Chondrocyte (in vitro differentiated cells): Measurements from ENCODE around the gene SLC35F3. TPM values are rescaled to one million over a fixed set of nuclear protein-coding genes. Genes with fewer than 3 reads are reported as not detected.
"Not testable (repeated sequence)": the region's sequence is repeated elsewhere in the genome, so short reads cannot be mapped to it uniquely, and the experiment has no call there.

Source experiments
- DNase-seq: peaks from one replicate; pipeline ENCODE4 v3.0.0; 2021; ENCODE audit warnings: mixed read lengths, low spot score
- H3K27ac Mint-ChIP-seq: one replicate; pipeline ENCODE4 v1.8.0; 2021; ENCODE audit warnings: mild to moderate bottlenecking, moderate library complexity, mixed read lengths; ENCODE audit not compliant: unreplicated experiment
- H3K27me3 Mint-ChIP-seq: 2 replicates; pipeline ENCODE4 v1.8.0; 2021; ENCODE audit warnings: low read depth, mixed read lengths
- H3K36me3 Mint-ChIP-seq: 2 replicates; pipeline ENCODE4 v1.8.0; 2021; ENCODE audit warnings: low read depth, mixed read lengths
- H3K4me1 Mint-ChIP-seq: 2 replicates; pipeline ENCODE4 v1.8.0; 2021; ENCODE audit warnings: low read depth, mild to moderate bottlenecking, mixed read lengths
- H3K4me3 Mint-ChIP-seq: one replicate; pipeline ENCODE4 v1.8.0; 2021; ENCODE audit warnings: mild to moderate bottlenecking, moderate library complexity, mixed read lengths; ENCODE audit not compliant: unreplicated experiment
- H3K9me3 Mint-ChIP-seq: 2 replicates; pipeline ENCODE4 v1.8.0; 2021; ENCODE audit warnings: low read depth, mixed read lengths
- CTCF ChIP-seq: fragments of 200-600 bp; sonication (generic); IDR thresholded peaks from 2 replicates; pipeline ENCODE4 v1.5.0; 2021; ENCODE audit warnings: antibody characterized with exemption, mild to moderate bottlenecking, moderate library complexity
- total RNA-seq: library from RNA; stranded (reverse); gene quantifications from 3 replicates; pipeline ENCODE4 v1.2.1, GENCODE V29; 2021

Gene SLC35F3
- total RNA-seq, 1 donor from 2014 or later = not detected

DNA sequence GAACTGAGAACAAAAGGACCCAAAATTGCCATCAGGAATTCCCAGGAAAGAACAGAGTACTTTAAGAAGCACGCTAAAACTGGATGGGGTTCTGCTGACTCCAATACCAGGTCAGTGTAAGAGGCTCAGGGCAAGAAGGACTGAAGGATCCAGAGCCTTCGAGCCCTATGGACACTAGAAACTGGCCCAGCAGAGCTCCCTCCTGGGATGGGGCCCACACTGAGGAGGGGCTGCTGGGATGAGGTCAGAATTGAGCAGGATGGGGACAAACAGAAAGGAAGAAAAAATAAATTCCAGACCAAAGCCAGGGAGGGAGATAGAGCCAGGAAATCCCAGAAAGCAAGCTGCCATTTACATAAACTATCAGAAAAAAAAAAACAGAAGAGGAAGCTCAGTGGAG lies 246.4 kb downstream of the SLC35F3 start:
- H3K9me3 Mint-ChIP-seq = peaks cover 8% of the 10 kb centered on the region
- TF ChIP-seq CTCF = no peak

GRCh38 chr1:234152344-234152743 lies 247.9 kb downstream of the SLC35F3 start:
- not testable (repeated sequence) for DNase-seq, H3K4me1 Mint-ChIP-seq, H3K36me3 Mint-ChIP-seq, H3K27ac Mint-ChIP-seq, H3K4me3 Mint-ChIP-seq, H3K9me3 Mint-ChIP-seq
- H3K27me3 Mint-ChIP-seq = peaks cover 10% of the 10 kb centered on the region

More for the DNA sequence above, 246.4 kb downstream of the SLC35F3 start:
- Mint-ChIP-seq H3K4me3 (no peak overlapping the region), H3K4me1 (no peaks in the 10 kb centered on the region), H3K27ac (no peak overlapping the region), H3K36me3 (no peaks in the 10 kb centered on the region), H3K27me3 (peaks cover 8% of the 10 kb centered on the region)
- DNase-seq = no peak

DNA sequence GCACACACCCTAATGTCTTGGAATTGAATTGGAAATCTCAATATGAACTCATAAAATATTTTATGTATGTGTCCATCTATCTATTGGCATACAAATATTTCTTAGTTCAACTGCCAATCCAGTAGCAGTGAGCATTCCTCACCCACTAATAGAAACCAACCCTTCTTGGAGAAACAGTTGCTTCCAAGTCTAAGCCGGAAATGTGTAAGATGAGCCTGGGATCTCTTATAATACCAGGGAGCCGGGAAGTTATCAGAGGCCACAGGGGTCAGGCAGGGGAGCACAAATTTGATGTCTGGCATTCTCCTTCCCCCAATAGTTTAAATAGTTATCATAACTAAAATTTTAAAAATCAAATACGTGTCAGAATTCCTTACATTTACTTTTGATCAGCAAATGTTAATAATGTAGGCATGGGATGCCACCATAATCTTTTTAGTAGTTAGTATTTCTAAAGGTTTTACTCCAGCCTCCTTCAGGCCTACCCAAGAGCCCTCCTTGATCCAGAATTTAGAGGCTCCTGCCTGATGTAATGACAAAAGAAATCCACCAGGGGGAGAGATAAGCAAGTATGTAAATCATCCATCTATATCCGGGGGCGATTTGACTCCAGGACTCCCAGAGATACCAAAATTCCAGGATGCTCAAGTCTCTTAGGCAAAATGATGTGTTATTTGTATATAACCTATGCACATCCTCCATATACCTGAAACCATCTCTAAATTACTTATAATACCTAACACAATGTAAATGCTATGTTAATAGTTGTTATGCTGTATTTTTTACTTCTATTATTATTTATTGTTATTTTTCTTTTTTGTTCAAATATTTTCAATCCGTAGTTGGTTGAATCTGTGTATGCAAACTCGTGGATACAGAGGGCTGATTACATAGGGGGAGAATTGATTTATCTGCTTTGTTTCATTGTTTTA lies 250.1 kb downstream of the SLC35F3 start:
- DNase-seq = no peak

DNA sequence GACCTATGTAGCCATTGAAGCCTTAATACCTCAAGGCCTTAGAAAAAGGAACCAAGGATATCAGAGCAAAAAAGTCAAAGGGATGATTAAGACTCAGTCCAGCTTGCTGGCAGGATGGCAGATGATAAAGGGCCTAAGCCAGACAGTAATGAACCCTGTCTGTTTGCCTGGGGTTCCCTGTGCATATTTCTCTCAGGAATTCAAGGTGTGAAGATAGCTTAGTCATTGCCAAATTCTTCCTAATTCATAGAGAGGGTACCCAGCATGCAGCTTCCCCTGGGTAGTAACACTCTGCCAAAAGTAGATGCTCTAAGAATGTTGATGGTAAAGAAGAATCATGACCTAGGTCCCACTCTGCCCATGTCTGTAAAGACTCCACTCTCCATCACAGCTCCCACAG lies 258.2 kb downstream of the SLC35F3 start:
- Mint-ChIP-seq H3K9me3 (no peaks in the 10 kb centered on the region), H3K36me3 (no peaks in the 10 kb centered on the region), H3K4me1 (no peaks in the 10 kb centered on the region), H3K27me3 (peaks cover 18% of the 10 kb centered on the region), H3K4me3 (no peak overlapping the region), H3K27ac (no peak overlapping the region)
- no peak for DNase-seq
- TF ChIP-seq CTCF = no peak

More for the DNA sequence above, 250.1 kb downstream of the SLC35F3 start:
- H3K4me3 Mint-ChIP-seq = no peak overlapping the region
- H3K27me3 Mint-ChIP-seq = peaks cover 13% of the 10 kb centered on the region
- no peaks in the 10 kb centered on the region for H3K4me1 Mint-ChIP-seq
- no peak overlapping the region for H3K27ac Mint-ChIP-seq
- H3K36me3 Mint-ChIP-seq = no peaks in the 10 kb centered on the region
- peak; percentile 88 for TF ChIP-seq CTCF
- no peaks in the 10 kb centered on the region for H3K9me3 Mint-ChIP-seq

DNA sequence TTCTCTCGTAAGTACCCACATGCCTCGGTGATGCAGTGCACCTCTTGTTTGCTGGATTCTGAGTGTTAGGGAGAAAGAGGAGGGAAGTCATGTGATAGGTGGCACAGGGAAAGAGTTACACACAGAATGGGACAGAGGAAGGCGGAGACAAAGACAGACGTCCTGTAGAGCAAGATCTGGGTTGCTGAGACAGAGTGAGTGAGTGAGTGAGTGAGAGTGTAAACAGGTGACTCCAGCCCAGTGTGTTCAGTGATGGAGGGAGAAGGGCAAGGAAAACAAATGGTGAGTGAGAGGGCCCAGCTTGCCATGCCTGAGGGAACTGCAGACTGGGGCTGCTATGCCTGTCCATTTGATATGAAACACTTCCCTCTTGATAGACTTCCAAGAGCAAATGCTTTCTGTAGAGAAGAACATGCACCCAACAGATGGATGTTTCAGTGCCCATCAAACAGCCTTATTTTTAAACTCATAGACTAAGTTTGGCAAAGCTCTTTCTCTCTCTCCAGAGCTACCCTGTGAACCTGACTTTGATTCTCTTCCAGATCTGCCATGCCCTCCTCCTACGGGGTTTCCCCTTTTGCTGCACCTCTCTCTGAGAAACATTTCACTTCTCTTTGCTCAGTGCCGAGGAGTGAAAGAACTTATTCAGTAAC lies 258.9 kb downstream of the SLC35F3 start:
- Mint-ChIP-seq H3K9me3 (no peaks in the 10 kb centered on the region), H3K27ac (no peak overlapping the region), H3K36me3 (no peaks in the 10 kb centered on the region), H3K4me3 (no peak overlapping the region), H3K4me1 (no peaks in the 10 kb centered on the region), H3K27me3 (peaks cover 15% of the 10 kb centered on the region)
- TF ChIP-seq CTCF = no peak
- no peak for DNase-seq
